K562 (cell line): ENCODE data around the gene ADPRHL1.

Experiments used
- CTCF ChIP-seq, 3 experiments: IDR thresholded peaks in 2 of 3; conservative IDR thresholded peaks in 1 of 3; 2 replicates each; pipeline ENCODE4 v1.5.1; 2011 to 2012; ENCODE audit warnings: low read length in 3 of 3, mild to moderate bottlenecking in 3 of 3, control low read depth in 2 of 3, improper control_type of control experiment in 1 of 3, inconsistent platforms in 1 of 3, low read depth in 1 of 3, mixed read lengths in 1 of 3, moderate library complexity in 1 of 3; ENCODE audit not compliant: insufficient read depth in 2 of 3
- CXXC5 ChIP-seq: fragments of 250-450 bp; sonication (Bioruptor Pico); IDR thresholded peaks from 2 replicates; pipeline ENCODE4 v1.8.0; 2022; ENCODE audit warnings: inconsistent platforms, mild to moderate bottlenecking, moderate library complexity
- FOS ChIP-seq: IDR thresholded peaks from 3 replicates; pipeline ENCODE4 v1.6.1; 2011; ENCODE audit not compliant: insufficient read length; ENCODE audit errors: extremely low read depth
- FOXM1 ChIP-seq, 2 experiments: fragments of 450-650 bp in 1 of 2; sonication (generic) in 1 of 2; formaldehyde crosslinking in 1 of 2; IDR thresholded peaks; 2 replicates each; pipeline versions ENCODE4 v1.6.1 to v1.9.0; 2017 to 2022; ENCODE audit warnings: low read depth in 2 of 2, mild to moderate bottlenecking in 2 of 2, missing genetic modification reagents in 1 of 2, moderate library complexity in 1 of 2
- HDAC2 ChIP-seq: fragments of 450-650 bp; IDR thresholded peaks from 2 replicates; pipeline ENCODE4 v1.6.1; 2016; ENCODE audit warnings: mild to moderate bottlenecking
- KLF13 ChIP-seq: fragments of 450-650 bp; IDR thresholded peaks from 2 replicates; pipeline ENCODE4 v1.6.1; 2016; ENCODE audit warnings: missing genetic modification characterization, low read depth, mild to moderate bottlenecking, missing compliant biosample characterization, moderate library complexity, borderline replicate concordance
- PHB2 ChIP-seq: fragments of 450-650 bp; IDR thresholded peaks from 2 replicates; pipeline ENCODE4 v1.6.1; 2017; ENCODE audit warnings: low read depth
- SPI1 ChIP-seq: IDR thresholded peaks from 2 replicates; pipeline ENCODE4 v1.6.1; 2011; ENCODE audit warnings: low read depth, low read length, control low read depth, borderline replicate concordance
- ZEB2 ChIP-seq: fragments of 450-650 bp; IDR thresholded peaks from 2 replicates; pipeline ENCODE4 v1.6.1; 2016
- ZNF274 ChIP-seq: IDR thresholded peaks from 2 replicates; pipeline ENCODE4 v1.6.1; 2011; ENCODE audit warnings: low read depth, mild to moderate bottlenecking, low read length, moderate library complexity, borderline replicate concordance
- TF ChIP-seq, protein P1 (sequence below), 2 experiments: IDR thresholded peaks; 2 replicates each; pipeline ENCODE4 v1.6.1; 2012; ENCODE audit warnings: improper control_type of control experiment in 2 of 2, low read depth in 2 of 2, low read length in 2 of 2, borderline replicate concordance in 1 of 2
- TF ChIP-seq, protein P2 (sequence below), 2 experiments: fragments of 450-650 bp in 1 of 2; sonication (generic) in 1 of 2; formaldehyde crosslinking; conservative IDR thresholded peaks; 2 replicates each; pipeline versions ENCODE4 v1.4.0 to v1.8.1; 2020 to 2022; ENCODE audit warnings: mild to moderate bottlenecking in 1 of 2, missing genetic modification reagents in 1 of 2

GRCh38 chr13:113390874-113391497 is 62.3 kb downstream of the ADPRHL1 start:
- TF ChIP-seq CTCF (IDR thresholded peaks at IDR 0.05 in 2 of 3, conservative IDR thresholded peaks at IDR 0.05 in 1 of 3; ENCODE audit: insufficient read depth in 2 of 3, low read depth in 1 of 3, low read length in 3 of 3): peak in 1 of 3 experiments; percentile 28; a peak in 2 of 6 replicates
- no peak for TF ChIP-seq HDAC2
- no peak for TF ChIP-seq KLF13 (tag)
- no peak for TF ChIP-seq FOS
- TF ChIP-seq ZNF274: no peak
- no peak for TF ChIP-seq ZEB2
- no peak for TF ChIP-seq CXXC5 (CRISPR knock-in tag)
- TF ChIP-seq PHB2: no peak
- TF ChIP-seq SPI1: no peak
- TF ChIP-seq FOXM1 (IDR thresholded peaks at IDR 0.05; ENCODE audit: low read depth): no peak
- TF ChIP-seq FOXM1 (CRISPR knock-in tag; IDR thresholded peaks at IDR 0.05; ENCODE audit: low read depth): no peak
- TF ChIP-seq, protein P1, sequence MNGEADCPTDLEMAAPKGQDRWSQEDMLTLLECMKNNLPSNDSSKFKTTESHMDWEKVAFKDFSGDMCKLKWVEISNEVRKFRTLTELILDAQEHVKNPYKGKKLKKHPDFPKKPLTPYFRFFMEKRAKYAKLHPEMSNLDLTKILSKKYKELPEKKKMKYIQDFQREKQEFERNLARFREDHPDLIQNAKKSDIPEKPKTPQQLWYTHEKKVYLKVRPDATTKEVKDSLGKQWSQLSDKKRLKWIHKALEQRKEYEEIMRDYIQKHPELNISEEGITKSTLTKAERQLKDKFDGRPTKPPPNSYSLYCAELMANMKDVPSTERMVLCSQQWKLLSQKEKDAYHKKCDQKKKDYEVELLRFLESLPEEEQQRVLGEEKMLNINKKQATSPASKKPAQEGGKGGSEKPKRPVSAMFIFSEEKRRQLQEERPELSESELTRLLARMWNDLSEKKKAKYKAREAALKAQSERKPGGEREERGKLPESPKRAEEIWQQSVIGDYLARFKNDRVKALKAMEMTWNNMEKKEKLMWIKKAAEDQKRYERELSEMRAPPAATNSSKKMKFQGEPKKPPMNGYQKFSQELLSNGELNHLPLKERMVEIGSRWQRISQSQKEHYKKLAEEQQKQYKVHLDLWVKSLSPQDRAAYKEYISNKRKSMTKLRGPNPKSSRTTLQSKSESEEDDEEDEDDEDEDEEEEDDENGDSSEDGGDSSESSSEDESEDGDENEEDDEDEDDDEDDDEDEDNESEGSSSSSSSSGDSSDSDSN (IDR thresholded peaks at IDR 0.05; ENCODE audit: borderline replicate concordance in 1 of 2, low read depth in 2 of 2, low read length in 2 of 2): no peak
- TF ChIP-seq, protein P2, sequence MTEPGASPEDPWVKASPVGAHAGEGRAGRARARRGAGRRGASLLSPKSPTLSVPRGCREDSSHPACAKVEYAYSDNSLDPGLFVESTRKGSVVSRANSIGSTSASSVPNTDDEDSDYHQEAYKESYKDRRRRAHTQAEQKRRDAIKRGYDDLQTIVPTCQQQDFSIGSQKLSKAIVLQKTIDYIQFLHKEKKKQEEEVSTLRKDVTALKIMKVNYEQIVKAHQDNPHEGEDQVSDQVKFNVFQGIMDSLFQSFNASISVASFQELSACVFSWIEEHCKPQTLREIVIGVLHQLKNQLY (CRISPR knock-in tag; conservative IDR thresholded peaks at IDR 0.05): no peak
